GM10248 (cell line): ENCODE data around the gene CEP112.

Experiments
- CTCF ChIA-PET: fragments of 300-600 bp; sonication (Branson Sonifier 250); formaldehyde crosslinking; extraction: SDS; loops from one replicate; lab custom pipeline; 2021; ENCODE audit warnings: antibody characterized with exemption; lab: Yijun Ruan, JAX
- POLR2A ChIA-PET: fragments of 350-650 bp; sonication (Branson Sonifier 250); formaldehyde crosslinking; extraction: SDS; loops from one replicate; lab custom pipeline; 2020; ENCODE audit warnings: antibody characterized with exemption; lab: Yijun Ruan, JAX
- DNase-seq: peaks from one replicate; pipeline ENCODE4 v3.0.0; 2012; ENCODE audit errors: extremely low spot score
- TF ChIP-seq, protein P1 (sequence below): IDR thresholded peaks from 2 replicates; pipeline ENCODE4 v1.5.1; 2012; ENCODE audit warnings: mild to moderate bottlenecking, low read depth; ENCODE audit errors: extremely low read depth, missing control alignments, control extremely low read depth

The CEP112 gene

DNA sequence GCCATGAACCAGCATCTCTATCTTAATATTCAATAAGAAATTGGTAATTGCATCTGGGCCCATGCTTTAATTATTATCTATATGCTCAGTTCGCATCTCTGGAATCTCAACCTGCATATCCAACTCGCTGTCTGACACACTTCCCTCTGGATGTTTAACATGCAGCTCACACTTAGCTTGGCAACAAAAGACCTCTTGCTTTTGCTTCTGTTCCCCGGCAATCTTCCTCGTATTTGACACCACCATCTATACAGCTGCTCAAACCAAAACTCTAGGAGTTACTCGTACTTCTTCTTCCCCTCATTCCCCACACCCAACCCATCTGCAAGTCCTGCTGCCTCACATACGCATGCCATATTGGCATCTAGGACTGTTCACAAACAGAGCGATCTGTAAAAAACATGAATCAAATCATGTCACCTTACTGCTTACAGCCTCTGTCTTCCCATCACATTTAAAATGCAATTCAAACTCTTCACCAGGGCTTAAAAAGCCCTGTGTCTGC, 300.6 kb downstream of the CEP112 start:
- ChIA-PET POLR2A (no interaction called here), CTCF (interaction anchor here (1.0 kb wide), 1 partner anchor 10 kb away, joined by 3 read pairs; no protein-coding TSS in a partner anchor)
- DNase-seq, result no peak

DNA sequence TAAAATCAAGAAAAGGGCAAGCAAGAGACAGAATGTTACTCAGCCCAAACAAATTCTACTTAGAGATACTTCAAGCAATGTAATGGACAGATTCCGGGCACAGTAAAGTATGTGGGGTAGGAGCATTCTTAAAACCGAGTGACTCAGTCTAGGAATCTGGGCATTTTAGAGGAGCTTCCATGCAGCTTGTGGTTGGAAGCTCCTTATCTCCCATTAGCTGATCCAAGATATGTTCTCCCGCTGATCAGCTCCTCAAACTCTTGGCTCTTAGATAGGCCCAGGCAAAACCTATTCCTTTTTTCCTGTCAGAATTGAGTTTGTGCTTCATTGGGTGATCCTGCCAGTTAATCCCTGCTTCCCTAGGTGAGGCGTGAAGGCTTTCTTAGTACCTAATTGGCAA, 303.3 kb downstream of the CEP112 start:
- POLR2A ChIA-PET, result no interaction called here

More for the DNA sequence above, 300.6 kb downstream of the CEP112 start:
- TF ChIP-seq, protein P1, sequence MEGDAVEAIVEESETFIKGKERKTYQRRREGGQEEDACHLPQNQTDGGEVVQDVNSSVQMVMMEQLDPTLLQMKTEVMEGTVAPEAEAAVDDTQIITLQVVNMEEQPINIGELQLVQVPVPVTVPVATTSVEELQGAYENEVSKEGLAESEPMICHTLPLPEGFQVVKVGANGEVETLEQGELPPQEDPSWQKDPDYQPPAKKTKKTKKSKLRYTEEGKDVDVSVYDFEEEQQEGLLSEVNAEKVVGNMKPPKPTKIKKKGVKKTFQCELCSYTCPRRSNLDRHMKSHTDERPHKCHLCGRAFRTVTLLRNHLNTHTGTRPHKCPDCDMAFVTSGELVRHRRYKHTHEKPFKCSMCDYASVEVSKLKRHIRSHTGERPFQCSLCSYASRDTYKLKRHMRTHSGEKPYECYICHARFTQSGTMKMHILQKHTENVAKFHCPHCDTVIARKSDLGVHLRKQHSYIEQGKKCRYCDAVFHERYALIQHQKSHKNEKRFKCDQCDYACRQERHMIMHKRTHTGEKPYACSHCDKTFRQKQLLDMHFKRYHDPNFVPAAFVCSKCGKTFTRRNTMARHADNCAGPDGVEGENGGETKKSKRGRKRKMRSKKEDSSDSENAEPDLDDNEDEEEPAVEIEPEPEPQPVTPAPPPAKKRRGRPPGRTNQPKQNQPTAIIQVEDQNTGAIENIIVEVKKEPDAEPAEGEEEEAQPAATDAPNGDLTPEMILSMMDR, result no peak

DNA sequence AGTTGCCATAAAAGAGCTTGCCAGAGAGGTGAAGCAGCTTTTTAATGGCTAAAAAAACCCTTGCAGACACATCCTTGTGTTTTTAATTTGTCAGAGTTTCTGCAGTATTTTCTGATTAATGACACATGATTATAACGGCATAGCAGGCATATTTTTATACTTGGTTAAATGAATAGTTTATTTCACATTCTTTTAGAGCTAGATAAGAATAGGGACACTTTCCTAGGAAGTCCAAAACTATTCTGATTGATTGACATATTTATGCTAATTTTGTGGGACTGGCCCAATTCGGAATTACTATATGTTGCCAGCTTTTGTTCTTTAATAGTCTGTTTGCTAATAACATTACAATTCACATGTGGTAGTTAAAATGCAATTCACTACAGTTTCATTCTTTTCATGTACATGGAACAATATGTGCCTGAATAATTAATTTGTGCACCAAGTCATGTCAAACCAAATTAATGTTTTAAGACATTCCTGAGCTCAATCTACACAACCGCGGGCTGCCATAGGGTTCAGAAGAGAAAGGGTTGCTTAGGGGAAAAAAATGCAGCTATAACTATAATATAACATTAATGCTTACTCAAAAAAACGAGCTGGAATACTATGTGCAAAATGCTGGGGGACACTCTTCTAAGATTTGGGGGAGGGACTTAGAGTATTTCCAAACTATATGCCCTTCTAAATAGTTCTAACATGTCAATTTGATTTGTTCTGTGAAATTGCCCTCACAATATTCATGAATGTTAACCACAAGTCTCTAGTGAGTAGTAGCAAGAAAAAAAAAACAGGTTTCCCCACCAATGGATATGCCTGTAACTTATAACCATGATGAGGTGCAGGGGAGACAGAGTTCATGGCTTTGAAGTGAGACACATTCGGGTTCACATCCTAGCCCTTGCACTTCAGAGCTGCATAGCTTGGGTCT, 305.4 kb downstream of the CEP112 start:
- CTCF ChIA-PET, result interaction anchor here (1.1 kb wide), 1 partner anchor 15 kb away, joined by 3 read pairs; no protein-coding TSS in a partner anchor

More for the DNA sequence above, 303.3 kb downstream of the CEP112 start:
- TF ChIP-seq, protein P1, result no peak
- CTCF ChIA-PET, result no interaction called here
- no peak for DNase-seq

DNA sequence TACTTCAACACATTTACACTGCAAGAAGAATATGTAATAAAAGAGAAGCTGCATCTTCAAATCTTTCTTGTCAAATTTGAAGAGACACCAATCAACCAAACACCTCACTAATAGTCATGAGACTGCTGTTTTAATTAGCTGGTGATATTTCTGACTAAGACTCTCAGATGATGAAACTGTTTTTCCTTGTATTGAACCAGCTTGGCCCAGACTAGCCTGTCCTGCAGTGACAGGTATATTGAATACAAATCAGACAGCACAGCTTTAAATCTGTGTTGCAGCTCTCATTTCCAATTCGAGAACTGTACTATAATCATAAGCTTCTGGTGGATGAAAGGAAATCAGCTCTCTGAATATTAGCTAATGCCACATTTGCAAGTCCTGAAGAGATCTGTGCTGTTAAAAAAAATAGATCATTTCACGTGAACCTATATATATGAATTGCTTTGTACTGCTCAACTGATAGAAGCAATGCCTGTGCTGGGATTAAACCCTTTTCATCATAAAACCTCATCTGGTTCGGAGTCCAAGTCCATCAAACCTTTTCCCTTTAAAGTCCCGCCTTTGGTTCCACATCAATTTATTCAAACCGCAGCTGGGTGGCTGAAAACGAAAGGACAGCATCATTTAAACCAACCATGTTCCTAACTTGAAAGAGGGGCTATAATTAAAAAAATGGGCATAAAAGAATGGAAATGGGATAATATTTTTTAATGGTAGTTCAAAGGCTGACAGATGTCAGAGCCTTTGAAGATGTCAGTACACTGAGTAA, 306.2 kb downstream of the CEP112 start:
- no peak for DNase-seq
- ChIA-PET CTCF (no interaction called here), POLR2A (no interaction called here)
- TF ChIP-seq, protein P1, result no peak

More for the DNA sequence above, 305.4 kb downstream of the CEP112 start:
- DNase-seq, result no peak
- POLR2A ChIA-PET, result no interaction called here
- TF ChIP-seq, protein P1, result no peak

DNA sequence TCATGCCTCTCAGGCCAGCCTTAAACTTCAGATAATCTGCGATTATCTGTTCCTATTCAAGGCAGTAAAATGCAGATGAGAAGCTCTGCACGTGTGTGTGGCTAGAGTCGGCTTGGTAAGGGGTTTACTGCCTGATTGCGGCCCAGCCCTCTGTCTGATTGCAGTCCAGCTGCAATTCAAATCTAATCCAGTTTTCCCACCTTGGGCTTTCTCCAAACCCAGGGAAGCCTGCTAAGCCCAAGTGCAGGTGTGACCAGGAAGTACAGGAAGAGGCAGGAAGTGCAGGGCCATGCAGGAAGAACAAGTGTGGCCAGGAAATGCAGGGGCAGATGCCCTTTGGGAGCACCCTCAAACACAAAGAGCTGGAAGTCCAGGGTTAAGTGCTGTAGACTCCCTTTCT, 314.9 kb downstream of the CEP112 start:
- no peak for DNase-seq
- POLR2A ChIA-PET, result no interaction called here
- CTCF ChIA-PET, result no interaction called here
- TF ChIP-seq, protein P1, result no peak

DNA sequence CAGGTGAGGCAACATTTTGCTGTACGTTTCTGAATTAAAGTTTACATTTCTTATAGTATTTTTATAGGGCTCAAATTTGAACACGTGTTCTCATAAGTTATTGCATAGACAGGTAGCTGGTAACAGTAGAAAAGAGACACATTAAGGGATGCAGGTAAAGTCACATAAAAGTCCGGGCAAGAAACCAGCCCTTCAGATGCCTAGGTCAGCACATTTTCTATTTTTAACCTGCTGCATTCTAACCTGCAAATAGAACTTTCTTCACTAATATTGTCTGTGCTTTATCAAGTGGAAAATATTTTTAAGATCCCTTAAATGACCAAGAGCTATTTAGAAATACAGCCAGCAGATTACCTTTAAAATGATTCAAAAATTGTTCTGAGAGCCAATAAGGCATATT, 323.1 kb downstream of the CEP112 start:
- POLR2A ChIA-PET, result no interaction called here
- TF ChIP-seq, protein P1, result no peak
- CTCF ChIA-PET, result no interaction called here

More for the DNA sequence above, 323.1 kb downstream of the CEP112 start:
- DNase-seq, result no peak
